ENCODE measurements around the gene PCMTD2.

DNA sequence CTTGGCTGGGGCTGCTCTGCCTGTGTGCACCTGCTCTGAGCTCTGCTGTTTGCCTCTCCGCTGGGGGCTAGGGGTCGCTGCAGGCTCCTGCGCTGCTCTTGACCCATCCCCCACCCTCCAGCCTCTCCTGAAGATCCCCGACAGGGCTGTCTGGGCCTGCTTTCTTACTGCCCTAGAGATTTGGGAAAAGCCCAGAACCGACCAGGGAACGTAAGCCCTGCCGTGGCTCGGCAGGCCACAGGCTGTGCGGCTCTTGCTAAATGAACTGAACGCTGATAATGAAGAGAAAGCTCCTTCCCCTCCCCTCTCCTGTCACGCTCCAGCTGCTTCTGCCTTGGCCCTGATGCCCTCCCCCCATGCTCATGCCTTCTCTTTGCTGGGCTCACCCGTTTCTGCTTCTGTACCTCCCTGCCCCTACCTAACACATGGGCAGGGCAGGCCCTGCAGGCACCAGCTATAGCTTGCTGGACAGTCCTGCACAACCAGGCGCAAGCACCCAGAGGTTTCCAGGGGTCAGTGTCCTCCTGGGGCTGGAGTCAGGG, 32.0 kb upstream of the PCMTD2 start:
- TF ChIP-seq, protein P1, sequence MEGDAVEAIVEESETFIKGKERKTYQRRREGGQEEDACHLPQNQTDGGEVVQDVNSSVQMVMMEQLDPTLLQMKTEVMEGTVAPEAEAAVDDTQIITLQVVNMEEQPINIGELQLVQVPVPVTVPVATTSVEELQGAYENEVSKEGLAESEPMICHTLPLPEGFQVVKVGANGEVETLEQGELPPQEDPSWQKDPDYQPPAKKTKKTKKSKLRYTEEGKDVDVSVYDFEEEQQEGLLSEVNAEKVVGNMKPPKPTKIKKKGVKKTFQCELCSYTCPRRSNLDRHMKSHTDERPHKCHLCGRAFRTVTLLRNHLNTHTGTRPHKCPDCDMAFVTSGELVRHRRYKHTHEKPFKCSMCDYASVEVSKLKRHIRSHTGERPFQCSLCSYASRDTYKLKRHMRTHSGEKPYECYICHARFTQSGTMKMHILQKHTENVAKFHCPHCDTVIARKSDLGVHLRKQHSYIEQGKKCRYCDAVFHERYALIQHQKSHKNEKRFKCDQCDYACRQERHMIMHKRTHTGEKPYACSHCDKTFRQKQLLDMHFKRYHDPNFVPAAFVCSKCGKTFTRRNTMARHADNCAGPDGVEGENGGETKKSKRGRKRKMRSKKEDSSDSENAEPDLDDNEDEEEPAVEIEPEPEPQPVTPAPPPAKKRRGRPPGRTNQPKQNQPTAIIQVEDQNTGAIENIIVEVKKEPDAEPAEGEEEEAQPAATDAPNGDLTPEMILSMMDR (conservative IDR thresholded peaks at IDR 0.05; ENCODE audit: low read depth in 2 of 2) = peak; percentile 67 to 84
- TF ChIP-seq, protein P2, sequence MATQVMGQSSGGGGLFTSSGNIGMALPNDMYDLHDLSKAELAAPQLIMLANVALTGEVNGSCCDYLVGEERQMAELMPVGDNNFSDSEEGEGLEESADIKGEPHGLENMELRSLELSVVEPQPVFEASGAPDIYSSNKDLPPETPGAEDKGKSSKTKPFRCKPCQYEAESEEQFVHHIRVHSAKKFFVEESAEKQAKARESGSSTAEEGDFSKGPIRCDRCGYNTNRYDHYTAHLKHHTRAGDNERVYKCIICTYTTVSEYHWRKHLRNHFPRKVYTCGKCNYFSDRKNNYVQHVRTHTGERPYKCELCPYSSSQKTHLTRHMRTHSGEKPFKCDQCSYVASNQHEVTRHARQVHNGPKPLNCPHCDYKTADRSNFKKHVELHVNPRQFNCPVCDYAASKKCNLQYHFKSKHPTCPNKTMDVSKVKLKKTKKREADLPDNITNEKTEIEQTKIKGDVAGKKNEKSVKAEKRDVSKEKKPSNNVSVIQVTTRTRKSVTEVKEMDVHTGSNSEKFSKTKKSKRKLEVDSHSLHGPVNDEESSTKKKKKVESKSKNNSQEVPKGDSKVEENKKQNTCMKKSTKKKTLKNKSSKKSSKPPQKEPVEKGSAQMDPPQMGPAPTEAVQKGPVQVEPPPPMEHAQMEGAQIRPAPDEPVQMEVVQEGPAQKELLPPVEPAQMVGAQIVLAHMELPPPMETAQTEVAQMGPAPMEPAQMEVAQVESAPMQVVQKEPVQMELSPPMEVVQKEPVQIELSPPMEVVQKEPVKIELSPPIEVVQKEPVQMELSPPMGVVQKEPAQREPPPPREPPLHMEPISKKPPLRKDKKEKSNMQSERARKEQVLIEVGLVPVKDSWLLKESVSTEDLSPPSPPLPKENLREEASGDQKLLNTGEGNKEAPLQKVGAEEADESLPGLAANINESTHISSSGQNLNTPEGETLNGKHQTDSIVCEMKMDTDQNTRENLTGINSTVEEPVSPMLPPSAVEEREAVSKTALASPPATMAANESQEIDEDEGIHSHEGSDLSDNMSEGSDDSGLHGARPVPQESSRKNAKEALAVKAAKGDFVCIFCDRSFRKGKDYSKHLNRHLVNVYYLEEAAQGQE (IDR thresholded peaks at IDR 0.05; ENCODE audit: unreplicated experiment) = no peak
- TF ChIP-seq JUNB (IDR thresholded peaks at IDR 0.05; ENCODE audit: unreplicated experiment) = no peak
- no peak for TF ChIP-seq CREB1 (CRISPR knock-in tag; IDR thresholded peaks at IDR 0.05; ENCODE audit: low read depth)
- no peak for TF ChIP-seq POLR2AphosphoS5 (IDR thresholded peaks at IDR 0.05; ENCODE audit: low read depth)
- TF ChIP-seq EZH2 (IDR thresholded peaks at IDR 0.05; ENCODE audit: low read depth, unreplicated experiment) = no peak
- TF ChIP-seq EZH2phosphoT487 (IDR thresholded peaks at IDR 0.05; ENCODE audit: unreplicated experiment) = no peak
